HL-60 (cell line): ENCODE results near the gene DIP2B.

ENCODE experiments used
- CTCF ChIP-seq: IDR thresholded peaks from one replicate; pipeline ENCODE4 v1.5.1; 2011; ENCODE audit warnings: low read length, control low read depth, inconsistent platforms; ENCODE audit not compliant: insufficient read depth
- REST ChIP-seq: IDR thresholded peaks from 2 replicates; pipeline ENCODE4 v1.6.1; 2012; ENCODE audit warnings: low read depth; ENCODE audit not compliant: insufficient replicate concordance

- no peak for TF ChIP-seq CTCF
- TF ChIP-seq REST = no peak
These were observed 106.4 kb downstream of the DIP2B start for GRCh38 chr12:50611021-50611744.
